ENCODE data around the gene TNFRSF25.
"Not testable (repeated sequence)": the region's sequence is repeated elsewhere in the genome, so short reads cannot be mapped to it uniquely, and the experiment has no call there.

Gene TNFRSF25

DNA sequence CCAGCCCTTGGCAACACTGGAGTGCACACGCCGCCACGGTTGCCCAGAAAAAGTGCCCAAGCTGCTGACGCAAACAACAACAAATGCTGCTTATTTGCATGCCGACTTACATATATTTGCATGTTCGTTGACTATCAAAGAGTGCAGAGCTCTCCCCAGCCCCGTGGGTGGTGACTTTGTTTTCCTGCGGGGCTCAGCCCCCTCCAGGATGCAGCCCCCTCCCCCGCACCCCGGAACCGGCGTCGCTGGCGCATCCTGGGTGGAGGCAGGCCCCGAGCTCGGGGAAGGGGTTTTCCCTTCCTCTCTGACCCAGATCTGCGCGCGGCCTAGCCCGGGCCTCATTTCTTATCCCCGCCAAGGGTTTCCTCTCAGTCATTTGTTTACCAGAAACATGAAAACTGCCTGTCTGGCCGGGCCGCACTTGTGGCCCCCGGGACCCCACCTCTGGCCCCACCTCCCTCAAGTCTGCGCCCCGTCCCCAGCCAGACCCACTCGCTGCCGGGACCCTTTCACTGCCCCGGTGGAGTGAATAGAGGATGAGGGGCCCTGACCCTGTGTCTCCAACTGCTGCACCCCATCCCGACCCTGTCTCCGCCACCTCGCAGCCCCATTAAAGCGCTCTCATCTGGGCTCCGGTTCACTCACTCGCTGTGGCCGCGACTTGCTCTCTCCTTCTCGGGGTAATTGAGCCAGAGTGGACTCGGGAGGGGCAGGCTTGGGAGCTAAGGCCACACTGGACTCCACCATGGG lies 5.5 kb downstream of the TNFRSF25 start:
- no peak for TF ChIP-seq CTCF (conservative IDR thresholded peaks at IDR 0.05)
- TF ChIP-seq ZFX (IDR thresholded peaks at IDR 0.05), result no peak
- H3K27ac ChIP-seq, result no peak overlapping the region

DNA sequence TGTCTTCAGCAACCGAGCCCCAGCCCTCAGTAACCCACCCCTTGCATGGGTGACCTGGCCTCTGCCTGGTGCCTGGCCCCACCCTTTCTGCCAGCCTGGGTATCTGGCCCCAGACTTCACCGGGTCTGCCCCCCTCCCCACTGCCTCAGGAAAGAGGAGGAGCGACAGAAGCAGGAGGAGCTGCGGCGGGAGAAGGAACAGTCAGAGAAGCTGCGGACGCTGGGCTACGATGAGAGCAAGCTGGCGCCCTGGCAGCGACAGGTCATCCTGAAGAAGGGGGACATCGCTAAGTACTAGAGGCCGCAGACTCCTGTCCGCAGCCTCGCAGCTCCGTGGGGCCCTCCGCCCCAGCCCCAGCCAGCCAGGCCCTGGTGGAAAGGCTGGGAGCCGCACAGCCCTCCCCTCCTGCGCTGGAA lies 6.1 kb downstream of the TNFRSF25 start:
- no peak overlapping the region for H3K27ac ChIP-seq
- no peak for TF ChIP-seq CTCF (conservative IDR thresholded peaks at IDR 0.05)
- TF ChIP-seq ZFX (IDR thresholded peaks at IDR 0.05), result no peak

GRCh38 chr1:6456800-6457466 lies 9.0 kb downstream of the TNFRSF25 start:
- no peak overlapping the region for H3K27ac ChIP-seq
- TF ChIP-seq CTCF (conservative IDR thresholded peaks at IDR 0.05) (no peak), ZFX (IDR thresholded peaks at IDR 0.05) (no peak)

GRCh38 chr1:6455752-6456520 lies 10.0 kb downstream of the TNFRSF25 start:
- not testable (repeated sequence) for H3K27ac ChIP-seq

DNA sequence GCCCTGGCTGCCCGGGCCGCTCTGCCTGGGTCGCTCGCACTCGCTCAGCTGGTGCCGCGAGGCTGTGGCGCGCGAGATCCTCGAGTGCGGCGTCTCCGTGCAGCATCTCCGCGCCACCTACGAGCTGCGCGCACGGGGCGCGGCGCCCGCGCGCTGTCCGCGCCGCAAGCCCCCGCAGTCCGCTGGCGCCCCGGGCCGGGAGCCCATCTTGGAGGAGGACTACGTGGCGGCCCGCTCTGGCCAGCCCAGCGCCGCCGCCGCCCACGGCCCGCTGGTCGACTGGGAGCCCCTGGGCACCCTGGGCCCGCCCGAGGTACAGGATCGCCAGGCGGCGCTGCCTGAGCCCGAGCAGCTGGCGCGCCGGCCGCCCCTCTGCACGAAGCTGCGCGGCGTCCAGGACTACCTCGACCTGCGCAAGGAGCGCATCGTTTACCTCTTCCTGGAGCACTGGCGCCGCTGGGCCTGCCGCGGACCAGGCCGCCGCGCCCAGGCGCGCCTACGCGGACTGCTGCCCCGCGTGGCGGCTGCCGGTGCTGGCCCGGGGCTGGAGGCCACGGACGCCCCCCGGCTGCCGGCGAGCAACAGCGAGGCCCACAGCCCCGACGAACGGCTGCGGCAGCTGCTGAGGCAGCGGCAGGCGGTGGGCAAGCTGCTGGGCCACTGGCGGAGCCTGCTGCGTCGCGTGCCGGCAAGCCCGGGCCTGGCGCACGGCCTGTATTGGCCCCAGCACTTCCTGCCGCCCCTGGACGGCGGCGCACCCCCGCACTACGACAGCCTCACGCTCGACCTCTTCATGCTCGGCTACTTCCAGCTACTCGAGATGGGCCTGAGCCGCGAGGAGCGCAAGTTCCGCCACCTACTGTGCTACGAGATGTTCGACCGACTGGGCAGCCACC lies 10.9 kb downstream of the TNFRSF25 start:
- H3K27ac ChIP-seq, result no peak overlapping the region
- no peak for TF ChIP-seq ZFX (IDR thresholded peaks at IDR 0.05)
- no peak for TF ChIP-seq CTCF (conservative IDR thresholded peaks at IDR 0.05)

DNA sequence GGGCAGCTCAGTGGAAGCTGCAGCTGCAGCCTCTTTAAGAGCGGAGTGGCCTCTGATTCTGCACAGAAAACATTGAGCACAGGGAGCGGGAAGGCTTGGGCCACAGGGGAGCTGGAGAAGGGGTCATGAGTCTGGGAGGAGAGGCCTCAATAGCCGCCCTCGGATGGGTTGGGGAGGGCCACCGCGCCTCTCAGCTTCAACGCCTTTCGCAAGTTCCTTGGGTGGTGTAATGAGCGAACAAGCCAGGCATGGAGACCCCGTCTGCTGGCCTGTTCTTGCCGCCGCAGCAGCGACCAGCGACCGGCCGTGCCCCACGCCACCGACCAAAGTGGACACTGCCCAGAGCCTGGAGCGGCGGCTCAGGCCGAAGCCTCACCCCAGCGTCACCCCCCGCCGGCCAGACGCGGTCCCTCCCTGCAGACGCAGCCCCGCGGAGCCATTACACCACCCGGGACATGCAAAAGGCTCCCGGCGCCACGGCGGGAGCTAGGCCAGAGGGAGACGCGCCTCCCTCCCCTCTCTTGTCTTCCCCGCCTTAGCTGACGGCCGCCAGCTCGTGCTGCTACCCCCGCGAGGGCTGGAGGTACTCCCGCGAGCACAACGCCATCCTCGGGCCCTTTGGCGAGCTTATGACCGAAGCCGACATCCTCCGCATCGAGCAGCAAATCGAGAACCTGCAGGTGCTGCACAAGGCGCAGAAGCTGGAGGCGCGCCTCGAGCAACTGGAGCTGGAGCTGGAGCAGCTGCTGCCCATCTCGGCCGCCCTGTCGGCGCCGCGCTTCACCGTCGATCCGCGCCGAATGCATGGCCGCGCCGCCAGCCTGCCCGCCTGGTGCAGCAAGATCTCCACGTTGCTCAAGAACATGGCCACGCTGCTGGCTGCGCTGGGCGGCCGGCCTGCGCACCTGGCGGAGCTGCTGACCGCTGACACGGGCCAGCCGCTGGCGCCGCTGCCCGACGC lies 11.8 kb downstream of the TNFRSF25 start:
- H3K27ac ChIP-seq, result not testable (repeated sequence)

DNA sequence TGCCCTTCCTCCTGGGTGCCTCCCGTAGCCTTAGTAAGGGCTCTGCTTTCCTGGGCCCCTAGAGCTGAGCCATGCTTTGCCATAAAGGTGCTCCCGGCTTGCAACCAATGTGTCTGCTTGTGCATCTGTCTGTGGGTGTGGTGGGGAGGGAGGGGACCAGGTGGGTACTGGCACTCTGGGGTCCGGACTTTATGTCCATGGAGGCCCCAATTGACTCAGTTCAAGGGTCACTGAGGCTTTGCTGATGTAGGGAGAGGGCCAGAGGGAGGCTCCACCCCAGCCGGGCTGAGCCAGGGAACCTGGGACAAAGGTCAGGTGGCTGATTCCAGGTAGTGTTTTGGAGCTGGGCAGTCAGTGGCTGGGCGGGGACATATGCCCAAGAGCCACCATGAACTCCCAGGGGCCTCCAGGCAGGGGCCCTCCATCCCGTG lies 15.0 kb downstream of the TNFRSF25 start:
- no peak overlapping the region for H3K27ac ChIP-seq
- no peak for TF ChIP-seq ZFX (IDR thresholded peaks at IDR 0.05)
- no peak for TF ChIP-seq CTCF (conservative IDR thresholded peaks at IDR 0.05)

DNA sequence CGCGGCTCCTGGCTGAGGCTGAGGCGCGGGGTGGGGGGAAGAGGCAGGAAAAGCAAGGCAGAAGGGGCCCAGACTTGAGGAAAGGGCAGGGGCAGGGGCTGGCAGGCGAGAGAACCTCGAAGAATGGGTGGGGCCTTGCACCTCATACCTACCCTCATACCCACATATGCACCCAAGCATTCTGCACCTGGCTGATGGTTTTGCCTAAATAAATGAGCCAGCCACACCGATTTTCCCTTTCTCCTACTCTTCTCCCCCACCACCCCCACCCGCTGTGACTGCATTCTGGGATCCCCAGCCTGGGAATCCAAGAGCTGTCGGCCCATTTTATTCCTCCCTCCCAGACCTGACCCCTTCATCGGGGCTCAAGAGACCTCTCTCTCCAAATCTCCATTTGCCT lies 15.5 kb downstream of the TNFRSF25 start:
- H3K27ac ChIP-seq, result not testable (repeated sequence)

Data from C4-2B (cell line).